Activated CD4-positive, alpha-beta memory T cell treated with anti-CD3 and anti-CD28 coated beads for 36 hours (primary cell): ENCODE measurements around the gene USP2. TPM values are rescaled to one million over a fixed set of nuclear protein-coding genes. Genes with fewer than 3 reads are reported as not detected.

ENCODE experiments used
- CTCF ChIA-PET: fragments of 350-600 bp; sonication (Branson Sonifier 250); formaldehyde crosslinking; loops from one replicate; lab custom pipeline; 2021; ENCODE audit warnings: antibody characterized with exemption, inconsistent platforms; lab: Charles Lee
- POLR2A ChIA-PET: fragments of 350-600 bp; sonication (Branson Sonifier 250); formaldehyde crosslinking; loops from one replicate; lab custom pipeline; 2021; ENCODE audit warnings: antibody characterized with exemption; lab: Charles Lee
- DNase-seq: peaks from one replicate; pipeline ENCODE4 v3.0.0-alpha.2; 2020
- H3K27ac Mint-ChIP-seq: one replicate; pipeline ENCODE4 v1.8.0; 2021; ENCODE audit warnings: mixed read lengths
- H3K27me3 Mint-ChIP-seq: one replicate; pipeline ENCODE4 v1.8.0; 2021; ENCODE audit warnings: mixed read lengths
- H3K36me3 Mint-ChIP-seq: one replicate; pipeline ENCODE4 v1.8.0; 2021; ENCODE audit warnings: mixed read lengths
- H3K4me1 Mint-ChIP-seq: one replicate; pipeline ENCODE4 v1.8.0; 2021; ENCODE audit warnings: low read depth, mixed read lengths
- H3K4me3 Mint-ChIP-seq: one replicate; pipeline ENCODE4 v1.8.0; 2021; ENCODE audit warnings: mild to moderate bottlenecking, mixed read lengths
- H3K9me3 Mint-ChIP-seq: one replicate; pipeline ENCODE4 v1.8.0; 2021; ENCODE audit warnings: mixed read lengths
- intact Hi-C: fragments of 100-400 bp; cut with micrococcal nuclease; formaldehyde crosslinking; loops from one replicate; pipeline ENCODE4 v1.15.1; 2023
- total RNA-seq, 2 experiments: library from RNA; stranded (reverse); gene quantifications; one replicate each; pipeline ENCODE4 v1.2.3, GENCODE V29; 2021

The USP2 gene
- total RNA-seq, 2 experiments from 2014 or later: 1.4 to 2.2 TPM

- POLR2A ChIA-PET: no interaction called here
- DNase-seq: no peak
- Mint-ChIP-seq H3K27me3 (peaks cover 46% of the 10 kb centered on the region), H3K36me3 (no peaks in the 10 kb centered on the region), H3K9me3 (no peaks in the 10 kb centered on the region), H3K4me1 (peaks cover 19% of the 10 kb centered on the region), H3K27ac (no peak overlapping the region), H3K4me3 (no peak overlapping the region)
- CTCF ChIA-PET: no interaction called here
- intact Hi-C loops: no loop called here
Measured at GRCh38 chr11:119419834-119420492, 38.5 kb upstream of the USP2 start.

GRCh38 chr11:119419246-119419645 is 37.8 kb upstream of the USP2 start:
- POLR2A ChIA-PET: no interaction called here

GRCh38 chr11:119418759-119419158 is 37.3 kb upstream of the USP2 start:
- Mint-ChIP-seq H3K27ac (no peak overlapping the region), H3K27me3 (peaks cover 36% of the 10 kb centered on the region), H3K36me3 (no peaks in the 10 kb centered on the region), H3K4me1 (peaks cover 17% of the 10 kb centered on the region), H3K4me3 (no peak overlapping the region), H3K9me3 (peaks cover 4% of the 10 kb centered on the region)
- DNase-seq: no peak
- ChIA-PET POLR2A (no interaction called here), CTCF (no interaction called here)
- intact Hi-C loops: no loop called here

More at GRCh38 chr11:119419246-119419645, 37.8 kb upstream of the USP2 start:
- H3K9me3 Mint-ChIP-seq: peaks cover 4% of the 10 kb centered on the region
- CTCF ChIA-PET: no interaction called here
- H3K36me3 Mint-ChIP-seq: no peaks in the 10 kb centered on the region
- no peak for DNase-seq
- peaks cover 41% of the 10 kb centered on the region for H3K27me3 Mint-ChIP-seq
- no peak overlapping the region for H3K27ac Mint-ChIP-seq
- H3K4me1 Mint-ChIP-seq: peaks cover 19% of the 10 kb centered on the region
- intact Hi-C loops: no loop called here
- no peak overlapping the region for H3K4me3 Mint-ChIP-seq

- H3K36me3 Mint-ChIP-seq: no peaks in the 10 kb centered on the region
- intact Hi-C loops: no loop called here
- CTCF ChIA-PET: no interaction called here
- no peak for DNase-seq
- H3K27me3 Mint-ChIP-seq: peaks cover 30% of the 10 kb centered on the region
- peaks cover 4% of the 10 kb centered on the region for H3K9me3 Mint-ChIP-seq
- peaks cover 15% of the 10 kb centered on the region for H3K4me1 Mint-ChIP-seq
- H3K27ac Mint-ChIP-seq: no peak overlapping the region
- POLR2A ChIA-PET: no interaction called here
- H3K4me3 Mint-ChIP-seq: no peak overlapping the region
Measured at GRCh38 chr11:119417726-119418540, 36.4 kb upstream of the USP2 start.

GRCh38 chr11:119416606-119417580 is 35.4 kb upstream of the USP2 start:
- Mint-ChIP-seq H3K4me1 (peaks cover 7% of the 10 kb centered on the region), H3K27ac (no peak overlapping the region), H3K36me3 (no peaks in the 10 kb centered on the region), H3K4me3 (no peak overlapping the region), H3K9me3 (peaks cover 4% of the 10 kb centered on the region), H3K27me3 (peaks cover 22% of the 10 kb centered on the region)
- POLR2A ChIA-PET: interaction anchor here (0.6 kb wide), 1 partner anchor 45 kb away, joined by 3 read pairs; no protein-coding TSS in a partner anchor
- no peak for DNase-seq
- intact Hi-C loops: no loop called here
- CTCF ChIA-PET: no interaction called here

- Mint-ChIP-seq H3K27me3 (peaks cover 16% of the 10 kb centered on the region), H3K27ac (no peak overlapping the region), H3K4me1 (no peaks in the 10 kb centered on the region), H3K9me3 (peaks cover 4% of the 10 kb centered on the region), H3K4me3 (no peak overlapping the region), H3K36me3 (no peaks in the 10 kb centered on the region)
- DNase-seq: no peak
- intact Hi-C loops: no loop called here
- POLR2A ChIA-PET: no interaction called here
- CTCF ChIA-PET: interaction anchor here (0.8 kb wide), 1 partner anchor 59 kb away, joined by 3 read pairs; no protein-coding TSS in a partner anchor
Measured at GRCh38 chr11:119415966-119416365, 34.5 kb upstream of the USP2 start.

GRCh38 chr11:119415517-119415916 is 34.0 kb upstream of the USP2 start:
- intact Hi-C loops: no loop called here
- H3K27ac Mint-ChIP-seq: no peak overlapping the region
- peaks cover 4% of the 10 kb centered on the region for H3K9me3 Mint-ChIP-seq
- DNase-seq: no peak
- POLR2A ChIA-PET: no interaction called here
- H3K36me3 Mint-ChIP-seq: no peaks in the 10 kb centered on the region
- H3K27me3 Mint-ChIP-seq: peaks cover 13% of the 10 kb centered on the region
- no peak overlapping the region for H3K4me3 Mint-ChIP-seq
- CTCF ChIA-PET: interaction anchor here (0.8 to 1.5 kb wide), 2 partner anchors 59 to 60 kb away, joined by 3 to 4 read pairs; no protein-coding TSS in a partner anchor
- H3K4me1 Mint-ChIP-seq: no peaks in the 10 kb centered on the region

GRCh38 chr11:119414734-119415133 is 33.2 kb upstream of the USP2 start:
- Mint-ChIP-seq H3K36me3 (no peaks in the 10 kb centered on the region), H3K4me1 (no peaks in the 10 kb centered on the region), H3K27me3 (peaks cover 5% of the 10 kb centered on the region), H3K4me3 (no peak overlapping the region), H3K27ac (no peak overlapping the region), H3K9me3 (peaks cover 4% of the 10 kb centered on the region)
- ChIA-PET POLR2A (no interaction called here), CTCF (interaction anchor here (1.5 kb wide), 1 partner anchor 59 kb away, joined by 4 read pairs; no protein-coding TSS in a partner anchor)
- intact Hi-C loops: no loop called here
- no peak for DNase-seq

GRCh38 chr11:119414321-119414720 is 32.8 kb upstream of the USP2 start:
- Mint-ChIP-seq H3K4me3 (no peak overlapping the region), H3K27me3 (peaks cover 5% of the 10 kb centered on the region), H3K4me1 (no peaks in the 10 kb centered on the region), H3K36me3 (no peaks in the 10 kb centered on the region), H3K27ac (no peak overlapping the region), H3K9me3 (peaks cover 4% of the 10 kb centered on the region)
- no peak for DNase-seq
- CTCF ChIA-PET: interaction anchor here (1.5 kb wide), 1 partner anchor 58 kb away, joined by 4 read pairs; no protein-coding TSS in a partner anchor
- intact Hi-C loops: no loop called here
- POLR2A ChIA-PET: no interaction called here

- Mint-ChIP-seq H3K9me3 (peaks cover 4% of the 10 kb centered on the region), H3K4me1 (no peaks in the 10 kb centered on the region), H3K27me3 (no peaks in the 10 kb centered on the region), H3K36me3 (no peaks in the 10 kb centered on the region), H3K27ac (no peak overlapping the region), H3K4me3 (no peak overlapping the region)
- ChIA-PET POLR2A (no interaction called here), CTCF (no interaction called here)
- intact Hi-C loops: no loop called here
- DNase-seq: no peak
Measured at GRCh38 chr11:119412072-119412471, 30.6 kb upstream of the USP2 start.

- no peaks in the 10 kb centered on the region for H3K27me3 Mint-ChIP-seq
- no peak overlapping the region for H3K27ac Mint-ChIP-seq
- peaks cover 4% of the 10 kb centered on the region for H3K9me3 Mint-ChIP-seq
- no peak for DNase-seq
- H3K4me3 Mint-ChIP-seq: no peak overlapping the region
- H3K36me3 Mint-ChIP-seq: no peaks in the 10 kb centered on the region
- CTCF ChIA-PET: interaction anchor here (1.7 kb wide), 1 partner anchor 64 kb away, joined by 5 read pairs; no protein-coding TSS in a partner anchor
- intact Hi-C loops: no loop called here
- POLR2A ChIA-PET: no interaction called here
- H3K4me1 Mint-ChIP-seq: no peaks in the 10 kb centered on the region
Measured at GRCh38 chr11:119410501-119410900, 29.0 kb upstream of the USP2 start.
